BLaER1 treated with 17β-estradiol and CSF1 and Interleukin-3, amounts not matched to agents 10 nM and 100 nM (cell line): ENCODE data around the gene RPRD1B.

Source experiments
- H3K27ac ChIP-seq, 11 experiments: shearing (Covaris generic); formaldehyde crosslinking; 2 replicates each; pipeline ENCODE4 v1.8.1; 2022
- H3K27me3 ChIP-seq, 11 experiments: shearing (Covaris generic); formaldehyde crosslinking; 2 replicates each; pipeline ENCODE4 v1.8.1; 2022
- H3K36me3 ChIP-seq, 11 experiments: shearing (Covaris generic); formaldehyde crosslinking; 2 replicates each; pipeline ENCODE4 v1.8.1; 2022
- H3K4me1 ChIP-seq, 10 experiments: shearing (Covaris generic); formaldehyde crosslinking; 2 replicates each; pipeline ENCODE4 v1.8.1; 2022
- H3K4me2 ChIP-seq, 11 experiments: shearing (Covaris generic); formaldehyde crosslinking; 2 replicates each; pipeline ENCODE4 v1.8.1; 2022
- H3K4me3 ChIP-seq, 10 experiments: shearing (Covaris generic); formaldehyde crosslinking; 2 replicates each; pipeline ENCODE4 v1.8.1; 2022
- H3K9ac ChIP-seq, 11 experiments: shearing (Covaris generic); formaldehyde crosslinking; 2 replicates each; pipeline ENCODE4 v1.8.1; 2022
- H3K9me3 ChIP-seq, 11 experiments: shearing (Covaris generic); formaldehyde crosslinking; replicated peaks in 1 of 11; 2 replicates each; pipeline ENCODE4 v1.8.1; 2022
- H4K20me1 ChIP-seq, 11 experiments: shearing (Covaris generic); formaldehyde crosslinking; 2 replicates each; pipeline ENCODE4 v1.8.1; 2022
- Cebpa-rat ChIP-seq, 11 experiments: shearing (Covaris generic); IDR thresholded peaks; 2 replicates each; pipeline ENCODE4 v1.8.1; 2022

Gene RPRD1B

DNA sequence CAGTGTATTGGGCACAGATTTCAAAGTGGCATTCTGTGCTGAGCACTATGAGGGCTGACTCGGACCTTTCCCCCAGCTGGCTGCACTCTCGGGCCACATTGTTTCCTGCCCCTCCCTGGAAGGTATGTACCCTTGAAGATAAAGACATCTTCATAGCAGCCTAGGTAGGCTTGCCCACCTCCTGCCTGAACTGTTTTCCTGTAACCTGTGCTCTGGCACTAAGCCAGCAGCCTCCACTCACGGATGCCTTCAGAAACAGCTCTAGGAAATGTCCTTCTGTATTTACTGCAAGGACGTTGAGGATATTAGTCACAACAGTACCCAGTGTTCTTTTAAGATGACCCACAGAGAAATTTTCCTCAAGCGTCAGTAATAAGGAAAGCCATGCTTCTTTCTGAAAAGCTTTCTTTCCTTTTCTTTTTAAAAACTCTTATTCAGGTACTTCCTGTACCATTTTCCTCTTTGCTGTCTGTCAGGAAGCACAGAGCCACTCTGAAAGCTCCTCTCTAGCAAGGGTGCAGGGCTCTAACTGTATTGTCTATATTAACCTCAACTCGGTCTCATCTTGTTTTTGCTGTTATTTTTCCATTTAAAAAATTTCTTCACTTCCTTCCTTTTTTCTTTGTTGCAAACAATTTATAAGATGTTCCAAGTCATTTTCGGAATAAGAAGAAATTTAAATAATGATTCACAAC, 43.8 kb upstream of the RPRD1B start:
- no peak overlapping the region for H3K4me3 ChIP-seq
- H3K9me3 ChIP-seq = no peaks in the 10 kb centered on the region
- peaks cover 0 to 9% (median 0%) of the 10 kb centered on the region in 11 experiments; a peak in 1 of 22 replicates for H3K27me3 ChIP-seq
- peaks cover 0 to 55% (median 33%) of the 10 kb centered on the region in 11 experiments; a peak in 15 of 22 replicates for H4K20me1 ChIP-seq
- peak overlapping the region; percentile 50 to 77 (median 68) for H3K4me2 ChIP-seq
- peaks cover 30 to 71% (median 62%) of the 10 kb centered on the region in 10 experiments for H3K4me1 ChIP-seq
- no peak overlapping the region for H3K9ac ChIP-seq
- peak overlapping the region in 8 of 11 experiments; percentile 8 to 62 (median 26); a peak in 10 of 22 replicates for H3K27ac ChIP-seq
- no peak for TF ChIP-seq Cebpa-rat (IDR thresholded peaks at IDR 0.05)
- peaks cover 50 to 83% (median 65%) of the 10 kb centered on the region in 11 experiments for H3K36me3 ChIP-seq

DNA sequence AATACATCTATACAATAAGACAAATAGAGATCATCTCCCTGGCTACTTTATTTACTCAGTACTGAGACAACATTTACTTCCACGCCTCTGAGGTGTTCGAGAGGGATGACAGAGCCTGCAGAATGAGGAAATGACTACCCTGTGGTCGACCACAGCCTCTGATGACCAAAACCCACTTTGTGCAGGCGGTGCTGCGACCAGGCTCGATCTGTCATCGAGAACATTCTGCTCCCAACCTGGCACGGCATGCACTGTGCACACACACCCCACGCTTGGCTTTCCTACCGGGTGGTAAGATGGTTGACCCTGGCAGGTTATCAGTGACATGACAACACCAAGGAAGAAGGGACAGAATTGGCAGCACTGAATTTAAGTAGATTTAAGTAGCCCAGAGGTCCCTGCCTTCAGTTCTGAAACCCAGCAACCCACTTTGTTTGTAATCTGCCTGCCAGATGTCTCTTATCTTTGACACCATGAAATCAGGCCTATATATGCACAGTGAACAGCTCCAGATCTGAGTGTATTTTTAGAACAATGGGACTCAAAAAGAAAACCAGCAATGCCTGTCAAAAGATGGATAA, 42.9 kb upstream of the RPRD1B start:
- no peak for TF ChIP-seq Cebpa-rat (IDR thresholded peaks at IDR 0.05)
- Histone ChIP-seq H3K4me3 (no peak overlapping the region), H3K27me3 (peaks cover 0 to 9% (median 0%) of the 10 kb centered on the region in 11 experiments; a peak in 1 of 22 replicates), H3K9ac (0 out of 22 replicates have a peak overlapping the region, but pooled peaks of 1 of the 11 experiments have one; percentile 1), H3K4me2 (peak overlapping the region; percentile 50 to 77 (median 68)), H3K27ac (peak overlapping the region in 6 of 11 experiments; percentile 10 to 62 (median 28); a peak in 7 of 22 replicates), H3K9me3 (no peaks in the 10 kb centered on the region), H4K20me1 (peaks cover 0 to 59% (median 33%) of the 10 kb centered on the region in 11 experiments; a peak in 15 of 22 replicates), H3K36me3 (peaks cover 55 to 83% (median 70%) of the 10 kb centered on the region in 11 experiments), H3K4me1 (peaks cover 30 to 71% (median 62%) of the 10 kb centered on the region in 10 experiments)

DNA sequence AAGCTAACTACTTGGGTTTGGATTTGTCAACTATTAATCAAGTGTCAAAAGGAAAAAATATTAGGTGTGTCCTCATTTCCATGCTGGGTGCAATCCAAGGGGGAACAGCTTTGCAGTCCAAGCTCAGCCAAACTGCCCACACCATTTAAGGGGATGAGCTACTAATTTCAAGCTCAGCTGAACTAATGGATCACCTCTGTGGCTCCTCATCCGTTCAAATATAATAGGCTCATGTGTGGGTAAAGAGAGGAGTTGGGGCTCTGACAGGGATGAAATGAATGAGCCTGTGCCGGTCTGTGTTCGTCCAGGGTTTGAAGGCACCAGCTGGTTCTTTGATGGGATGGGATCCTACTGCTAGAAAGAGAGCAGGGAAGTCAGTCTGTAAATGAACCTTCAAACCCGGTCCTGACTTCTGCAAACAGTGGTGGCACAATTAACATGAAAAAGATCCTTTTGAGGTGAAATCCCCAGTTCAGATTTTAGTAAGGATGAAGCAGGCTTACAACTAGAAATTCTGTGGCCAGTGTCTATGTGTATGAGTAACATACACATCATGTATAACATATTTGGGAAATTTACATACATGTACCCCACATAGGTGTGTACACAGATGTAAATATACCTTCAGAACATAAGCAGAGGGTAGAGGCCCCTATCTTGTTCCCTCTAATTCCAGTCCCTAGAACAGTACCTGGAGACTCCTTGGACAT, 42.2 kb upstream of the RPRD1B start:
- peaks cover 0 to 63% (median 35%) of the 10 kb centered on the region in 11 experiments; a peak in 15 of 22 replicates for H4K20me1 ChIP-seq
- H3K4me2 ChIP-seq = peak overlapping the region; percentile 50 to 77 (median 68)
- peak overlapping the region in 1 of 11 experiments; percentile 5; a peak in 1 of 22 replicates for H3K27ac ChIP-seq
- no peaks in the 10 kb centered on the region for H3K9me3 ChIP-seq
- H3K27me3 ChIP-seq = peaks cover 0 to 9% (median 0%) of the 10 kb centered on the region in 11 experiments; a peak in 1 of 22 replicates
- peaks cover 30 to 70% (median 60%) of the 10 kb centered on the region in 10 experiments for H3K4me1 ChIP-seq
- peaks cover 56 to 83% (median 71%) of the 10 kb centered on the region in 11 experiments for H3K36me3 ChIP-seq
- H3K4me3 ChIP-seq = no peak overlapping the region
- no peak for TF ChIP-seq Cebpa-rat (IDR thresholded peaks at IDR 0.05)
- 0 out of 22 replicates have a peak overlapping the region, but pooled peaks of 1 of the 11 experiments have one; percentile 1 for H3K9ac ChIP-seq

DNA sequence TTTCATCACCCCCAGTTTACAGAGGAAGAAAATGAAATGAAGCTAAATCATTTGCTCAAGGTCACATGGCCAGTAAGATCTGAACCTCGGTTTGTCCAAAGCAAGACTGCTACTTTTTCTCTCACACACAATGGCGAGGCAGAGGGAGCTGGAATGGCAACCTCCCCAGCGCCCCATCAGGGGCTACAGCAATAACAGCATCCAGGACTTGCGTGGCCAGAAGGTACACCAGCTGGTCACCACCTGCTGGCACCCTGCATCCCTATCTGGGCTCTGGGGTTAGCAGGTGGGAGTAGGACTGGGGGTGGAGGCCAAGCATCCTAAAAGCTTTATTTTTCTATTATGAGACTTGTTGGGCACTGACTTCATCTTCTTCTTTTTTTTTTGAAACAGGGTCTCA, 41.6 kb upstream of the RPRD1B start:
- no peak overlapping the region for H3K4me3 ChIP-seq

DNA sequence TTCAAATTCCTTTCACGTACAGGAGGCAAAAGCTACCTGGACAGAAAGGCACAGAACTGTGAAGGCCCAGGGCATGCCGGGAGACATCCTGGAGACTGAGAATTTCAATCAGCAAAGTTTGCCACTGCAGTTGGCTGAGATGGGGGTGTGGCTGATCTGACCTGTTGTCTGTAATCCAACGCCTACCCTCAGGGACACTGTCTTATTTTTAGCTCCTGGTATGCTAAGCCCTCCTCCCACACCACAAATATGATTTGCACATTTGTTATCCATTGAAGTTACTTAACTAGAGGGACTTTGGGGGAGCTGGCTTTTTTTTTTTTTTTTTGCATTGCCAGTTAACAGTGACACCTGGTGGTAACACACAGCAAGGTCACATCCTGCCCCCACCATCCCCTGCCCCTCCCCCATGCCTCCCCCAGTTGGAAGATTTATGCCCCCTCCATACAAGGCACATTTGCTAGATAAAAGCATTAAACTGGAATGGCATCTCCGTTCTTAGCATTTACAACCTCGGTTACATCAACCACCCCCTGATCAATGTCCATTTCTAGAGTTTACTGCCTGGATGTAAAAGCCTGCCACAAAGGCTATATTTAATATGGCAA, 40.6 kb upstream of the RPRD1B start:
- Histone ChIP-seq H3K36me3 (peaks cover 57 to 84% (median 74%) of the 10 kb centered on the region in 11 experiments), H3K4me3 (no peak overlapping the region), H4K20me1 (peaks cover 0 to 69% (median 35%) of the 10 kb centered on the region in 11 experiments; a peak in 15 of 22 replicates), H3K9me3 (no peaks in the 10 kb centered on the region), H3K4me1 (peaks cover 30 to 54% (median 47%) of the 10 kb centered on the region in 10 experiments), H3K4me2 (peak overlapping the region in 1 of 11 experiments; percentile 18; a peak in 2 of 22 replicates), H3K27ac (0 out of 22 replicates have a peak overlapping the region, but pooled peaks of 1 of the 11 experiments have one; percentile 1), H3K27me3 (peaks cover 0 to 9% (median 0%) of the 10 kb centered on the region in 11 experiments; a peak in 1 of 22 replicates), H3K9ac (peak overlapping the region in 1 of 11 experiments; percentile 32; a peak in 1 of 22 replicates)
- no peak for TF ChIP-seq Cebpa-rat (IDR thresholded peaks at IDR 0.05)

More for the DNA sequence above, 41.6 kb upstream of the RPRD1B start:
- Histone ChIP-seq H3K4me2 (peak overlapping the region in 9 of 11 experiments; percentile 58 to 77 (median 69); a peak in 13 of 22 replicates), H3K27me3 (peaks cover 0 to 9% (median 0%) of the 10 kb centered on the region in 11 experiments; a peak in 1 of 22 replicates), H3K9ac (no peak overlapping the region), H4K20me1 (peaks cover 0 to 68% (median 35%) of the 10 kb centered on the region in 11 experiments; a peak in 15 of 22 replicates), H3K36me3 (peaks cover 56 to 83% (median 71%) of the 10 kb centered on the region in 11 experiments), H3K4me1 (peaks cover 30 to 64% (median 56%) of the 10 kb centered on the region in 10 experiments), H3K9me3 (no peaks in the 10 kb centered on the region), H3K27ac (no peak overlapping the region)
- TF ChIP-seq Cebpa-rat (IDR thresholded peaks at IDR 0.05) = no peak

DNA sequence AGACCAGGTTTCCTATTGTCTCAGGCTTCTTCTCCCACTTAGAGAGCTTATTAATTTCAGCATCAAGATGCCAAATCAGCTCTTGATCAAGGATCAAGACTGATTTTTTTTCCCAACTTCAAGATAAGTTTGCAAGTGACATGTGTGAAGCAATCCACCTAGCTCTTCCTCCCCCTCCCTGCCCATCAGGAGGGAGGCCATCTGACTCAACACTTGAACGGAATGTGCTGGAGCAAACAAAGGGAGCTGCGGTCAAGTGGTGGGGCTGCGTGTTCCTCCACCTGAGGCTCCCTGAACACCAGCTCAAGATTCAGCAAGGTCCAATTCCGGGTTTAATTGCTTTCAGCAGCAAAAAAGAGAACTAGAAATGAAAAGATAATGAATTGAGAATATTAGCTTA, 39.0 kb upstream of the RPRD1B start:
- Histone ChIP-seq H3K4me2 (no peak overlapping the region), H3K36me3 (peaks cover 63 to 84% (median 74%) of the 10 kb centered on the region in 11 experiments), H3K9ac (no peak overlapping the region), H3K4me1 (peaks cover 26 to 40% (median 38%) of the 10 kb centered on the region in 10 experiments), H3K9me3 (no peaks in the 10 kb centered on the region), H3K27ac (no peak overlapping the region), H3K4me3 (no peak overlapping the region), H3K27me3 (peaks cover 0 to 9% (median 0%) of the 10 kb centered on the region in 11 experiments; a peak in 1 of 22 replicates), H4K20me1 (peaks cover 0 to 64% (median 33%) of the 10 kb centered on the region in 11 experiments; a peak in 15 of 22 replicates)
- TF ChIP-seq Cebpa-rat (IDR thresholded peaks at IDR 0.05) = no peak

DNA sequence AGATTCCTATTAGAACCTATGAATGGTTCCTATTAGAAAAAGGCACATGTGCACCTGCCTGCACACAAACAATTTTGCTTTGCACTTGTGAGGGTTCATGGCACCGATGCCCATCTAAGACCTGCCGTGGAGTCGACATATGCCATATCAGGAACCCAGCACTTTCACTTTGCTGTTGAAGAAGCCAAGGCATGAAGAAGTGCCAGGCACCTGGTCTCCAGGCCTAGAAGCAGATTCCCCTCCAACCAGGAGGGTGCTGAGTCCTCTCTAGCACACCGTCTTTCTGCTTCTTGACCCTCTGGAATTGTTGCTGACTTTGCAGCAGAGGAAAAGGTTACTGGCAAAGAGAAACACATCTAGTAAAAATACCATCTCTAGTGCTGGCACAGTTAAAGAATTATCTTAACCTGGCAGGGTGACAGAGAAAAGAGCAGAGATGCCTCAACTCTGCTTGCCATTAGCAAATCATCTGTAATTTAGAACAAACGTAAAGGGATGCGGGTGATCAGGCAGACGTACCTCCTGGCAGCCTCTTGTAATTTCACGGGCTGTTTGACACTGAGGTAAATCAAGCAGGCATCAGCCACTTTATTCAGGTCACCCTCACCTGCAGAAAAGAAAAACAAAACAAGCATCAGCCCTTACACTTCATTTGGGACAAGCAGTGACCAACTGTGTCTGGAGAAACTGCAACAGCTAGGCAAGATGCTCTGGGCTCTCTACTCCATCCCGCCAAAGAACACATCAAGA, 37.5 kb upstream of the RPRD1B start:
- Histone ChIP-seq H3K27me3 (peaks cover 0 to 9% (median 0%) of the 10 kb centered on the region in 11 experiments; a peak in 1 of 22 replicates), H3K4me3 (no peak overlapping the region), H3K36me3 (peaks cover 78 to 94% (median 89%) of the 10 kb centered on the region in 11 experiments), H3K27ac (no peak overlapping the region), H4K20me1 (peaks cover 0 to 49% (median 26%) of the 10 kb centered on the region in 11 experiments; a peak in 15 of 22 replicates), H3K9me3 (no peaks in the 10 kb centered on the region), H3K4me2 (no peak overlapping the region), H3K4me1 (peaks cover 11 to 25% (median 23%) of the 10 kb centered on the region in 10 experiments), H3K9ac (no peak overlapping the region)
- no peak for TF ChIP-seq Cebpa-rat (IDR thresholded peaks at IDR 0.05)
